Breast epithelium (tissue), 4 donors: ENCODE measurements around the gene SPDEF. TPM values are rescaled to one million over a fixed set of nuclear protein-coding genes. Genes with fewer than 3 reads are reported as not detected.

Experiments
- DNase-seq, 2 donors: peaks; one replicate each; pipeline ENCODE4 v3.0.0-alpha.2; 2019; ENCODE audit warnings: low spot score in 2 of 2
- H3K27ac ChIP-seq, 2 donors: fragments of 200-600 bp; sonication (generic) in 1 of 2; one replicate each; pipeline ENCODE4 v1.5.1; 2016 to 2019; ENCODE audit warnings: mild to moderate bottlenecking in 1 of 2
- H3K27me3 ChIP-seq, 2 donors: fragments of 200-600 bp; sonication (generic) in 1 of 2; one replicate each; pipeline versions ENCODE4 v1.5.1 to v1.6.0; 2017 to 2019; ENCODE audit warnings: control low read depth in 1 of 2, mild to moderate bottlenecking in 1 of 2
- H3K36me3 ChIP-seq: fragments of 200-600 bp; one replicate; pipeline ENCODE4 v1.5.1; 2019
- H3K4me1 ChIP-seq, 2 donors: fragments of 200-600 bp; sonication (generic); one replicate each; pipeline ENCODE4 v1.5.1; 2016 to 2019; ENCODE audit warnings: control low read depth in 1 of 2
- H3K4me3 ChIP-seq, 3 donors: fragments of 200-600 bp; sonication (generic); 1 replicate in 2 of 3; 2 replicates in 1 of 3; pipeline ENCODE4 v1.5.1; 2016 to 2019; ENCODE audit warnings: mild to moderate bottlenecking in 3 of 3, moderate library complexity in 2 of 3
- H3K9me3 ChIP-seq, 2 donors: fragments of 200-600 bp; sonication (generic) in 1 of 2; one replicate each; pipeline ENCODE4 v1.5.1; 2016 to 2019; ENCODE audit warnings: control low read depth in 1 of 2
- CTCF ChIP-seq, 3 donors: fragments of 450-650 bp; IDR thresholded peaks; one replicate each; pipeline ENCODE4 v1.5.1; 2016 to 2017; ENCODE audit warnings: antibody characterized with exemption in 3 of 3, mild to moderate bottlenecking in 3 of 3, moderate library complexity in 3 of 3
- POLR2A ChIP-seq: fragments of 450-650 bp; IDR thresholded peaks from one replicate; pipeline ENCODE4 v1.6.1; 2016; ENCODE audit warnings: antibody characterized with exemption, mild to moderate bottlenecking, moderate library complexity
- POLR2AphosphoS5 ChIP-seq, 3 donors: sonication (generic); formaldehyde crosslinking; IDR thresholded peaks; one replicate each; pipeline ENCODE4 v1.6.1; 2017; ENCODE audit warnings: antibody characterized with exemption in 3 of 3
- intact Hi-C: fragments of 100-400 bp; cut with DNase I; formaldehyde crosslinking; loops from one replicate; pipeline ENCODE4 v1.15.1; 2023; ENCODE audit warnings: low total_unique reads
- total RNA-seq, 3 donors: library from RNA; depleted of rRNA; stranded (reverse); fragments of >200 nt; gene quantifications; one replicate each; pipeline ENCODE4 v1.1.0, GENCODE V29; 2016

The SPDEF gene
- total RNA-seq, 3 donors from 2014 or later = 0.48 to 123 (median 89.0) TPM

- H3K4me3 ChIP-seq = peak overlapping the region in 2 of 3 donors; percentile 51 to 67
- no peak for DNase-seq
- H3K4me1 ChIP-seq = no peaks in the 10 kb centered on the region
- TF ChIP-seq POLR2A (no peak), POLR2AphosphoS5 (IDR thresholded peaks at IDR 0.05) (no peak), CTCF (IDR thresholded peaks at IDR 0.05) (no peak)
- H3K9me3 ChIP-seq = no peaks in the 10 kb centered on the region
- H3K27me3 ChIP-seq = no peaks in the 10 kb centered on the region
- H3K36me3 ChIP-seq = no peaks in the 10 kb centered on the region
- intact Hi-C loops = no loop called here
- peak overlapping the region; percentile 78 to 86 for H3K27ac ChIP-seq
Measured at GRCh38 chr6:34555007-34555322, 1.2 kb downstream of the SPDEF start.

- H3K4me1 ChIP-seq = no peaks in the 10 kb centered on the region
- H3K36me3 ChIP-seq = no peaks in the 10 kb centered on the region
- intact Hi-C loops = no loop called here
- TF ChIP-seq POLR2A (no peak), CTCF (IDR thresholded peaks at IDR 0.05) (no peak), POLR2AphosphoS5 (IDR thresholded peaks at IDR 0.05) (no peak)
- no peak for DNase-seq
- no peaks in the 10 kb centered on the region for H3K9me3 ChIP-seq
- peak overlapping the region; percentile 25 to 86 for H3K27ac ChIP-seq
- H3K4me3 ChIP-seq = peak overlapping the region in 2 of 3 donors; percentile 51 to 67
- H3K27me3 ChIP-seq = no peaks in the 10 kb centered on the region
Measured at GRCh38 chr6:34554291-34555006, 1.7 kb downstream of the SPDEF start.

GRCh38 chr6:34553750-34554149, 2.4 kb downstream of the SPDEF start:
- TF ChIP-seq POLR2AphosphoS5 (IDR thresholded peaks at IDR 0.05) (no peak), CTCF (IDR thresholded peaks at IDR 0.05) (no peak), POLR2A (no peak)
- H3K27ac ChIP-seq = peak overlapping the region; percentile 71 to 86
- no peaks in the 10 kb centered on the region for H3K36me3 ChIP-seq
- DNase-seq = no peak
- peak overlapping the region in 2 of 3 donors; percentile 51 to 67 for H3K4me3 ChIP-seq
- H3K4me1 ChIP-seq = no peaks in the 10 kb centered on the region
- no peaks in the 10 kb centered on the region for H3K27me3 ChIP-seq
- intact Hi-C loops = no loop called here
- H3K9me3 ChIP-seq = no peaks in the 10 kb centered on the region

- Histone ChIP-seq H3K9me3 (no peaks in the 10 kb centered on the region), H3K4me1 (no peaks in the 10 kb centered on the region), H3K27ac (peak overlapping the region; percentile 71 to 86), H3K4me3 (peak overlapping the region in 2 of 3 donors; percentile 51 to 67), H3K36me3 (no peaks in the 10 kb centered on the region), H3K27me3 (no peaks in the 10 kb centered on the region)
- DNase-seq = no peak
- intact Hi-C loops = no loop called here
- TF ChIP-seq POLR2A (no peak), POLR2AphosphoS5 (IDR thresholded peaks at IDR 0.05) (no peak), CTCF (IDR thresholded peaks at IDR 0.05) (no peak)
Measured at GRCh38 chr6:34553146-34553545, 3.0 kb downstream of the SPDEF start.

- intact Hi-C loops = no loop called here
- H3K4me3 ChIP-seq = peak overlapping the region in 2 of 3 donors; percentile 51 to 67
- no peaks in the 10 kb centered on the region for H3K36me3 ChIP-seq
- H3K27ac ChIP-seq = peak overlapping the region; percentile 71 to 86
- H3K27me3 ChIP-seq = no peaks in the 10 kb centered on the region
- DNase-seq = no peak
- no peak for TF ChIP-seq POLR2AphosphoS5 (IDR thresholded peaks at IDR 0.05)
- no peak for TF ChIP-seq CTCF (IDR thresholded peaks at IDR 0.05)
- no peak for TF ChIP-seq POLR2A
- H3K4me1 ChIP-seq = no peaks in the 10 kb centered on the region
- H3K9me3 ChIP-seq = no peaks in the 10 kb centered on the region
Measured at GRCh38 chr6:34552620-34553019, 3.5 kb downstream of the SPDEF start.
